ENCODE measurements around the gene BABAM2.

The BABAM2 gene

DNA sequence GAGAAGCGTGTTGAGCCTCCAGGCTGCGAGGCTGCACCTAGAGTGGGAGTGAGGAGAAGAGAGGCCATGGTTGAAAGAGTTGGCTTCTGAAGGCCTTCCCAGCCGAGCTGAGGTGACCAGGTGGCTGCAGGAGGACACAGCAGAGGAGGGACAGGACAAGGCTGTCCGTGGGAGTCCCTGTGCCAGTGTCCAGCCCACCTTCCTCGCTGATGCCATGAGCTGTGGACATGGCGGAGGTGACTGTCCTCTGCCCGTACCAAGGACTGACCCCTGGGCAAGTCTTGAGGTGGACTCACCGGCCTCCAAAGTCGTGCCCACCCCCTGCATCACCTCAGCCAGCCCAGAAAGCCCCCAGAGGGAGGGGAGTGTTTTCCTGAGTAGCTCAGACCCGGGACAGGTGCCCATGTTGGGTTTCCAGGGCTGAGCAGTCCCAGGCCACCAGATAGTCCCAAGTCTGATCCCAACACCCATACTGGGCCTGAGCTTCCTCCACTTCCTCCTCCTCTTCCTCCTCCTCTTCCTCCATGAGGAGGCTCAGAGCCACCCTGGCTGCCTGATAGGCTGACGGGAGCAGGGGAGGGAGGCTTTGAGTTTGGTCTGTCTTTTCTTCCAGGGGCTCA is 459.1 kb downstream of the BABAM2 start:
- Histone ChIP-seq H3K36me3 (replicated peaks; ENCODE audit: insufficient read depth, low read length) (no peaks in the 10 kb centered on the region), H4K20me1 (ENCODE audit: insufficient read depth, low read length) (no peaks in the 10 kb centered on the region), H2AFZ (ENCODE audit: low read length) (no peak overlapping the region), H3K79me2 (ENCODE audit: low read length) (no peaks in the 10 kb centered on the region), H3K9ac (ENCODE audit: low read length) (no peak overlapping the region), H3F3A (ENCODE audit: insufficient read depth, low read length) (no peaks in the 10 kb centered on the region), H3K9me2 (replicated peaks; ENCODE audit: insufficient read depth, low read length) (no peaks in the 10 kb centered on the region), H3K9me3 (replicated peaks; ENCODE audit: insufficient read depth, low read length) (no peaks in the 10 kb centered on the region), H3K27me3 (replicated peaks; ENCODE audit: insufficient read depth, low read length) (no peaks in the 10 kb centered on the region), H3K4me3 (ENCODE audit: low read length) (no peak overlapping the region), H3K4me2 (ENCODE audit: low read depth, low read length) (no peak overlapping the region), H3K27ac (ENCODE audit: low read length) (no peak overlapping the region), H3K4me1 (ENCODE audit: low read length) (no peaks in the 10 kb centered on the region)
- no peak for DNase-seq
- TF ChIP-seq EZH2phosphoT487 (IDR thresholded peaks at IDR 0.05; ENCODE audit: low read length) (no peak), EZH2 (optimal IDR thresholded peaks at IDR 0.05; ENCODE audit: low read depth, low read length) (no peak)
- TF ChIP-seq, protein P1, sequence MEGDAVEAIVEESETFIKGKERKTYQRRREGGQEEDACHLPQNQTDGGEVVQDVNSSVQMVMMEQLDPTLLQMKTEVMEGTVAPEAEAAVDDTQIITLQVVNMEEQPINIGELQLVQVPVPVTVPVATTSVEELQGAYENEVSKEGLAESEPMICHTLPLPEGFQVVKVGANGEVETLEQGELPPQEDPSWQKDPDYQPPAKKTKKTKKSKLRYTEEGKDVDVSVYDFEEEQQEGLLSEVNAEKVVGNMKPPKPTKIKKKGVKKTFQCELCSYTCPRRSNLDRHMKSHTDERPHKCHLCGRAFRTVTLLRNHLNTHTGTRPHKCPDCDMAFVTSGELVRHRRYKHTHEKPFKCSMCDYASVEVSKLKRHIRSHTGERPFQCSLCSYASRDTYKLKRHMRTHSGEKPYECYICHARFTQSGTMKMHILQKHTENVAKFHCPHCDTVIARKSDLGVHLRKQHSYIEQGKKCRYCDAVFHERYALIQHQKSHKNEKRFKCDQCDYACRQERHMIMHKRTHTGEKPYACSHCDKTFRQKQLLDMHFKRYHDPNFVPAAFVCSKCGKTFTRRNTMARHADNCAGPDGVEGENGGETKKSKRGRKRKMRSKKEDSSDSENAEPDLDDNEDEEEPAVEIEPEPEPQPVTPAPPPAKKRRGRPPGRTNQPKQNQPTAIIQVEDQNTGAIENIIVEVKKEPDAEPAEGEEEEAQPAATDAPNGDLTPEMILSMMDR (IDR thresholded peaks at IDR 0.05; ENCODE audit: low read length): no peak

DNA sequence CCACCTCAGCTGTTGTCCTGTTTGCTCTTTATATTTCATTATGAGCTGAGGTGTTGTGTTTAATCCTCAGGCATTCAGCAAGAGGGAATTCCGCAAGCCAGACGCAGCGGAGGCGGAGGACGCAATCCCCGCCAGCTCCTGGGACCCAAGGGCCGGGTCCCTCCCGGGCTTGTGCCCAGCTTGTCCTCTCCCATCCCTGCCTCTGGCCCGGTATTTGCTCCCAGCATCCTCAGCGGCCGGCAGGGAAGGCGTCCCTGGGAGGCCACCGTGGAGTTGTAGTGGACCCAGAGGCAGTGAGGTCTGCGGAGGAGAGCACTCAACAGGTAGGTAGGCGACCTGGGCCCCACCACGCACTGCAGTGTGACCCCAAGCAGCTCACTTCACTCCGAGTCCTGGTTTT is 459.7 kb downstream of the BABAM2 start:
- TF ChIP-seq, protein P1 (IDR thresholded peaks at IDR 0.05; ENCODE audit: low read length): no peak
- TF ChIP-seq EZH2phosphoT487 (IDR thresholded peaks at IDR 0.05; ENCODE audit: low read length) (no peak), EZH2 (optimal IDR thresholded peaks at IDR 0.05; ENCODE audit: low read depth, low read length) (no peak)
- Histone ChIP-seq H2AFZ (ENCODE audit: low read length) (no peak overlapping the region), H3K9me3 (replicated peaks; ENCODE audit: insufficient read depth, low read length) (no peaks in the 10 kb centered on the region), H4K20me1 (ENCODE audit: insufficient read depth, low read length) (no peaks in the 10 kb centered on the region), H3K27me3 (replicated peaks; ENCODE audit: insufficient read depth, low read length) (no peaks in the 10 kb centered on the region), H3K27ac (ENCODE audit: low read length) (no peak overlapping the region), H3K4me3 (ENCODE audit: low read length) (no peak overlapping the region), H3K4me2 (ENCODE audit: low read depth, low read length) (no peak overlapping the region), H3F3A (ENCODE audit: insufficient read depth, low read length) (no peaks in the 10 kb centered on the region), H3K79me2 (ENCODE audit: low read length) (no peaks in the 10 kb centered on the region), H3K9me2 (replicated peaks; ENCODE audit: insufficient read depth, low read length) (no peaks in the 10 kb centered on the region), H3K4me1 (ENCODE audit: low read length) (no peaks in the 10 kb centered on the region), H3K36me3 (replicated peaks; ENCODE audit: insufficient read depth, low read length) (no peaks in the 10 kb centered on the region), H3K9ac (ENCODE audit: low read length) (no peak overlapping the region)
- no peak for DNase-seq

DNA sequence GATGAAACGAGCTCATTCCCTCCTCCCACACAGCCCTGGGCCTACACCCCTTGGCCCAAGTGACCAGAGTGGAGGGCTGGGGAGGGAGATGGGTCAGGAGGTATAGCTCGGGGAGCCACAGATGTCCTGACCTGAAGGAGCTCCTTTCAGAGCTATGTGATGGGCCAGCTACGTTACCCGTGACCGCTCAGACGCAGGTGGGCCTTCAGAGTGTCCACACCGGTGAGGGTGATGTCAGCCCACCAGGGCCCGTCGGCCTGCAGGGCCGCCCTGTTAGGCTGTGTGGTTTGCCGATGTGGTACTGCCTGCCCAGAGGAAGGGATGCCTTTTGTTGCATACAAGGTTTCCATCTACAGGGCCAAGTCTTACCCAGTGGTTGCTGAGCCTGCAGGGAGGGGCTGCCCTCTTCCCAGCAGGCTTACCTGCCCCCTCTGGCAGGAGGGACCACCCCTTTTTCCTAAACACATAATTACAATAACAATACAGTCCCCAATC is 460.3 kb downstream of the BABAM2 start:
- TF ChIP-seq EZH2 (optimal IDR thresholded peaks at IDR 0.05; ENCODE audit: low read depth, low read length): no peak
- TF ChIP-seq, protein P1 (IDR thresholded peaks at IDR 0.05; ENCODE audit: low read length): no peak
- no peak for TF ChIP-seq EZH2phosphoT487 (IDR thresholded peaks at IDR 0.05; ENCODE audit: low read length)
- no peaks in the 10 kb centered on the region for H3F3A ChIP-seq (ENCODE audit: insufficient read depth, low read length)
- H3K27me3 ChIP-seq (replicated peaks; ENCODE audit: insufficient read depth, low read length): no peaks in the 10 kb centered on the region
- H3K4me3 ChIP-seq (ENCODE audit: low read length): no peak overlapping the region
- no peak overlapping the region for H2AFZ ChIP-seq (ENCODE audit: low read length)
- H3K79me2 ChIP-seq (ENCODE audit: low read length): no peaks in the 10 kb centered on the region
- no peak overlapping the region for H3K4me2 ChIP-seq (ENCODE audit: low read depth, low read length)
- no peak overlapping the region for H3K9ac ChIP-seq (ENCODE audit: low read length)
- no peaks in the 10 kb centered on the region for H4K20me1 ChIP-seq (ENCODE audit: insufficient read depth, low read length)
- no peaks in the 10 kb centered on the region for H3K9me2 ChIP-seq (replicated peaks; ENCODE audit: insufficient read depth, low read length)
- H3K27ac ChIP-seq (ENCODE audit: low read length): no peak overlapping the region
- no peak for DNase-seq
- H3K36me3 ChIP-seq (replicated peaks; ENCODE audit: insufficient read depth, low read length): no peaks in the 10 kb centered on the region
- no peaks in the 10 kb centered on the region for H3K4me1 ChIP-seq (ENCODE audit: low read length)
- no peaks in the 10 kb centered on the region for H3K9me3 ChIP-seq (replicated peaks; ENCODE audit: insufficient read depth, low read length)
